ENCODE measurements around the gene ALDH3B2. TPM values are rescaled to one million over a fixed set of nuclear protein-coding genes. Genes with fewer than 3 reads are reported as not detected.

Gene ALDH3B2
- total and polyA plus RNA-seq, 2 of the 8 experiments (the other 6 are each of a cell fraction or from before 2014, with no cell fraction given): not detected

- TF ChIP-seq CHD7 (IDR thresholded peaks at IDR 0.05; ENCODE audit: insufficient replicate concordance, low read length) (peak; percentile 30), NANOG (IDR thresholded peaks at IDR 0.05; ENCODE audit: insufficient read depth, low read depth, low read length, poor library complexity, severe bottlenecking) (peak; percentile 76), FOSL1 (IDR thresholded peaks at IDR 0.05; ENCODE audit: insufficient read depth, low read depth, low read length) (no peak), POU5F1 (IDR thresholded peaks at IDR 0.05; ENCODE audit: low read depth, low read length) (peak; percentile 70; the same call in 1 of the 2 replicates), GABPA (IDR thresholded peaks at IDR 0.05; ENCODE audit: borderline replicate concordance, insufficient read depth, low read length) (0 out of 2 replicates have a peak, but pooled peaks have one; percentile 19), BCL11A (IDR thresholded peaks at IDR 0.05; ENCODE audit: low read depth in 2 of 2, low read length in 2 of 2) (peak in 1 of 2 experiments; percentile 8), EP300 (IDR thresholded peaks at IDR 0.05; ENCODE audit: borderline replicate concordance in 1 of 2, low read depth in 2 of 2, low read length in 2 of 2) (peak in 1 of 2 experiments; percentile 15; a peak in 1 of 3 replicates), SP1 (IDR thresholded peaks at IDR 0.05; ENCODE audit: low read depth, low read length) (peak; percentile 59; the same call in 1 of the 2 replicates), EGR1 (IDR thresholded peaks at IDR 0.05; ENCODE audit: borderline replicate concordance, low read depth, low read length) (no peak)
These were observed 57.0 kb downstream of the ALDH3B2 start (continued) for GRCh38 chr11:67617243-67617953.

All from H1 (cell line).